ENCODE measurements around the gene STX8.

The STX8 gene

DNA sequence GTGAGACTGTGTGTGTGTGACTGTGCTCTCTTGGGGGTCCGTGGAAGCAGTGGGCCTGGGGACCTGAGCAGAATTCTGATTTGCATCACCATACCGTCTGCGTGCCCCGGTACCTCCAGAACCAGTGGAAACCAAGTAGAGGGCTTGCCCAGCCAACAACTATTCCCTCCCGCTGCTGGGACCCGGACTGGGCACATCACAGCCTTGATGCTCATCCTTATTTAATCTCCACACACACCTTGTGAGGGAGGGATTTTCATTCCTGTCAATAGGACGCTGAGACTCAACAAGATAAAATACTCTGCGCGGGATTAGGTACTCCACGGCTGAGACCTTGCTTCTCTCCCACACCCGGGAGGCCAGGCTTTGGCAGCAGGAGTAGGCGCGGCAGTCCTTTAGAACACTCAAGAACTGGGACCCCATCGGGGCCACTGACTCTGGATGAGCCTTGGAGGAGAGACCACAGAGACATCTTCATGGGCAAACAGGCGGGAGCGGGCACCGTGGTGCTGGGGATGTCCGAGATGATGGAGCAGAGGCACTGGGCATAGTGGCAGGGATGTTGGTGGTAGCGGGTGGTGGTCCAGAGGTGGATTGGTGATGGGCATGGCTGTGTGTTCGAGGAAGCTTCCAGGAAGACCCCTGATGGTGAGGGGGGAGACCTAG is 346.3 kb downstream of the STX8 start:
- H3K4me2 ChIP-seq (ENCODE audit: low read length) = no peak overlapping the region
- H2BK12ac ChIP-seq (ENCODE audit: low read length) = no peak overlapping the region
- no peak overlapping the region for H2BK120ac ChIP-seq (ENCODE audit: insufficient read depth, low read length, poor library complexity)
- H3K9ac ChIP-seq (ENCODE audit: low read length) = no peak overlapping the region
- no peak overlapping the region for H4K12ac ChIP-seq (ENCODE audit: low read depth, low read length)
- no peak overlapping the region for H3K14ac ChIP-seq (ENCODE audit: low read length)
- no peak overlapping the region for H3K4ac ChIP-seq (ENCODE audit: low read depth, low read length)
- H3K27me3 ChIP-seq (ENCODE audit: insufficient read depth, low read length) = no peaks in the 10 kb centered on the region
- no peaks in the 10 kb centered on the region for H3K79me2 ChIP-seq (ENCODE audit: control insufficient read depth, insufficient read depth, low read length, poor library complexity)
- H2AK5ac ChIP-seq (ENCODE audit: low read length) = no peak overlapping the region
- no peaks in the 10 kb centered on the region for H3K79me1 ChIP-seq (ENCODE audit: low read length)
- no peak overlapping the region for H3K4me3 ChIP-seq (ENCODE audit: low read depth, low read length)
- no CpG with 5 or more reads among the region's 20 CpGs for WGBS (ENCODE audit: extremely low coverage, insufficient coverage, insufficient read length)
- H3K36me3 ChIP-seq (ENCODE audit: control insufficient read depth in 1 of 2, insufficient read depth in 2 of 2, low read length in 2 of 2) = no peaks in the 10 kb centered on the region
- H4K8ac ChIP-seq (ENCODE audit: low read depth, low read length) = no peak overlapping the region
- no peak overlapping the region for H2BK5ac ChIP-seq (ENCODE audit: low read depth, low read length, poor library complexity)
- no peak overlapping the region for H2AFZ ChIP-seq (ENCODE audit: insufficient read depth, low read length, poor library complexity)
- no peak overlapping the region for H3K18ac ChIP-seq (ENCODE audit: low read length)
- no peak for DNase-seq
- H3K27ac ChIP-seq (ENCODE audit: low read depth, low read length) = no peak overlapping the region
- H3K23ac ChIP-seq (ENCODE audit: low read length) = no peak overlapping the region
- H3K9me3 ChIP-seq (ENCODE audit: insufficient read depth, low read depth, low read length) = peaks cover 10% of the 10 kb centered on the region
- no peaks in the 10 kb centered on the region for H3K4me1 ChIP-seq (ENCODE audit: control insufficient read depth in 1 of 2, insufficient read depth in 2 of 2, low read length in 2 of 2)
- H4K91ac ChIP-seq (ENCODE audit: low read depth, low read length) = no peak overlapping the region

GRCh38 chr17:9228408-9229159 is 347.0 kb downstream of the STX8 start:
- no peaks in the 10 kb centered on the region for H3K36me3 ChIP-seq (ENCODE audit: control insufficient read depth in 1 of 2, insufficient read depth in 2 of 2, low read length in 2 of 2)
- no CpG with 5 or more reads among the region's 16 CpGs for WGBS (ENCODE audit: extremely low coverage, insufficient coverage, insufficient read length)

GRCh38 chr17:9227819-9228407 is 347.7 kb downstream of the STX8 start:
- Histone ChIP-seq H3K4ac (ENCODE audit: low read depth, low read length) (no peak overlapping the region), H3K9me3 (ENCODE audit: insufficient read depth, low read depth, low read length) (peaks cover 10% of the 10 kb centered on the region), H3K79me1 (ENCODE audit: low read length) (no peaks in the 10 kb centered on the region), H3K4me2 (ENCODE audit: low read length) (no peak overlapping the region), H4K8ac (ENCODE audit: low read depth, low read length) (no peak overlapping the region), H3K18ac (ENCODE audit: low read length) (no peak overlapping the region), H3K9ac (ENCODE audit: low read length) (no peak overlapping the region), H3K27ac (ENCODE audit: low read depth, low read length) (no peak overlapping the region), H2BK12ac (ENCODE audit: low read length) (no peak overlapping the region), H2AFZ (ENCODE audit: insufficient read depth, low read length, poor library complexity) (no peak overlapping the region), H4K91ac (ENCODE audit: low read depth, low read length) (no peak overlapping the region), H3K36me3 (ENCODE audit: control insufficient read depth in 1 of 2, insufficient read depth in 2 of 2, low read length in 2 of 2) (no peaks in the 10 kb centered on the region), H2AK5ac (ENCODE audit: low read length) (no peak overlapping the region), H2BK120ac (ENCODE audit: insufficient read depth, low read length, poor library complexity) (no peak overlapping the region), H4K12ac (ENCODE audit: low read depth, low read length) (no peak overlapping the region), H3K27me3 (ENCODE audit: insufficient read depth, low read length) (no peaks in the 10 kb centered on the region), H3K4me3 (ENCODE audit: low read depth, low read length) (no peak overlapping the region), H3K4me1 (ENCODE audit: control insufficient read depth in 1 of 2, insufficient read depth in 2 of 2, low read length in 2 of 2) (no peaks in the 10 kb centered on the region), H2BK5ac (ENCODE audit: low read depth, low read length, poor library complexity) (no peak overlapping the region), H3K23ac (ENCODE audit: low read length) (no peak overlapping the region), H3K14ac (ENCODE audit: low read length) (no peak overlapping the region), H3K79me2 (ENCODE audit: control insufficient read depth, insufficient read depth, low read length, poor library complexity) (no peaks in the 10 kb centered on the region)
- 100% methylated on average over 3 of the region's 13 CpGs for WGBS (ENCODE audit: extremely low coverage, insufficient coverage, insufficient read length)
- no peak for DNase-seq

More at GRCh38 chr17:9228408-9229159, 347.0 kb downstream of the STX8 start:
- no peak for DNase-seq
- no peak overlapping the region for H2AFZ ChIP-seq (ENCODE audit: insufficient read depth, low read length, poor library complexity)
- no peak overlapping the region for H3K9ac ChIP-seq (ENCODE audit: low read length)
- no peak overlapping the region for H3K4ac ChIP-seq (ENCODE audit: low read depth, low read length)
- no peak overlapping the region for H4K12ac ChIP-seq (ENCODE audit: low read depth, low read length)
- peaks cover 10% of the 10 kb centered on the region for H3K9me3 ChIP-seq (ENCODE audit: insufficient read depth, low read depth, low read length)
- H3K4me1 ChIP-seq (ENCODE audit: control insufficient read depth in 1 of 2, insufficient read depth in 2 of 2, low read length in 2 of 2) = no peaks in the 10 kb centered on the region
- no peak overlapping the region for H3K23ac ChIP-seq (ENCODE audit: low read length)
- no peaks in the 10 kb centered on the region for H3K79me1 ChIP-seq (ENCODE audit: low read length)
- H2BK12ac ChIP-seq (ENCODE audit: low read length) = no peak overlapping the region
- H4K91ac ChIP-seq (ENCODE audit: low read depth, low read length) = no peak overlapping the region
- no peak overlapping the region for H3K4me2 ChIP-seq (ENCODE audit: low read length)
- H2BK120ac ChIP-seq (ENCODE audit: insufficient read depth, low read length, poor library complexity) = no peak overlapping the region
- H3K79me2 ChIP-seq (ENCODE audit: control insufficient read depth, insufficient read depth, low read length, poor library complexity) = no peaks in the 10 kb centered on the region
- no peaks in the 10 kb centered on the region for H3K27me3 ChIP-seq (ENCODE audit: insufficient read depth, low read length)
- no peak overlapping the region for H3K14ac ChIP-seq (ENCODE audit: low read length)
- H3K4me3 ChIP-seq (ENCODE audit: low read depth, low read length) = no peak overlapping the region
- no peak overlapping the region for H2BK5ac ChIP-seq (ENCODE audit: low read depth, low read length, poor library complexity)
- no peak overlapping the region for H2AK5ac ChIP-seq (ENCODE audit: low read length)
- H4K8ac ChIP-seq (ENCODE audit: low read depth, low read length) = no peak overlapping the region
- H3K27ac ChIP-seq (ENCODE audit: low read depth, low read length) = no peak overlapping the region
- H3K18ac ChIP-seq (ENCODE audit: low read length) = no peak overlapping the region

DNA sequence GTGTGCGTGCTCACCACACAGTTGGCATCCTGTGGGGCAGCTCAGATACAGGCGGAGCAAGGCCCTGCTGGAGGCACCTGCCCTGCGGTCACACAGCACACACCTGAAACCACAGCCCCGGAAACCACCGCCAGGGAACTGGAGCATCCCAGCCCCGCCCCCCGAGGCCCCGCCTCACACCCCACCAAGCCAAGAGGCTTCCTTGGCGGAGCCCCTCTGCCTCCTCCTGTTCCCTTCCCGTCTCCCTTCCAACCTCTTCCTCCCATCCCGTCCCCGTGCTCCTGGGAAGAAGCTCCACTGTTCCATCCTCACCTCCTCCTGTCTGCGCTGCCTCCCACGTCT is 348.9 kb downstream of the STX8 start:
- Histone ChIP-seq H2BK120ac (ENCODE audit: insufficient read depth, low read length, poor library complexity) (no peak overlapping the region), H3K27ac (ENCODE audit: low read depth, low read length) (no peak overlapping the region), H2AK5ac (ENCODE audit: low read length) (no peak overlapping the region), H2BK5ac (ENCODE audit: low read depth, low read length, poor library complexity) (no peak overlapping the region), H4K8ac (ENCODE audit: low read depth, low read length) (no peak overlapping the region), H3K36me3 (ENCODE audit: control insufficient read depth in 1 of 2, insufficient read depth in 2 of 2, low read length in 2 of 2) (no peaks in the 10 kb centered on the region), H4K91ac (ENCODE audit: low read depth, low read length) (no peak overlapping the region), H3K79me1 (ENCODE audit: low read length) (no peaks in the 10 kb centered on the region), H3K14ac (ENCODE audit: low read length) (no peak overlapping the region), H4K12ac (ENCODE audit: low read depth, low read length) (no peak overlapping the region), H3K9me3 (ENCODE audit: insufficient read depth, low read depth, low read length) (peaks cover 10% of the 10 kb centered on the region), H3K23ac (ENCODE audit: low read length) (no peak overlapping the region), H2BK12ac (ENCODE audit: low read length) (no peak overlapping the region), H3K9ac (ENCODE audit: low read length) (no peak overlapping the region), H3K4me1 (ENCODE audit: control insufficient read depth in 1 of 2, insufficient read depth in 2 of 2, low read length in 2 of 2) (no peaks in the 10 kb centered on the region), H2AFZ (ENCODE audit: insufficient read depth, low read length, poor library complexity) (no peak overlapping the region), H3K79me2 (ENCODE audit: control insufficient read depth, insufficient read depth, low read length, poor library complexity) (no peaks in the 10 kb centered on the region), H3K4me3 (ENCODE audit: low read depth, low read length) (peak overlapping the region; percentile 50), H3K4ac (ENCODE audit: low read depth, low read length) (no peak overlapping the region), H3K4me2 (ENCODE audit: low read length) (no peak overlapping the region), H3K18ac (ENCODE audit: low read length) (no peak overlapping the region), H3K27me3 (ENCODE audit: insufficient read depth, low read length) (no peaks in the 10 kb centered on the region)
- DNase-seq = no peak
- no CpG with 5 or more reads among the region's 14 CpGs for WGBS (ENCODE audit: extremely low coverage, insufficient coverage, insufficient read length)
